Measurements from ENCODE around the gene PRKAB1.

PRKAB1 gene

GRCh38 chr12:119630223-119630780, 37.6 kb upstream of the PRKAB1 start:
- DNase-seq (ENCODE audit: low read depth) = no peak
- TF ChIP-seq, protein P1, sequence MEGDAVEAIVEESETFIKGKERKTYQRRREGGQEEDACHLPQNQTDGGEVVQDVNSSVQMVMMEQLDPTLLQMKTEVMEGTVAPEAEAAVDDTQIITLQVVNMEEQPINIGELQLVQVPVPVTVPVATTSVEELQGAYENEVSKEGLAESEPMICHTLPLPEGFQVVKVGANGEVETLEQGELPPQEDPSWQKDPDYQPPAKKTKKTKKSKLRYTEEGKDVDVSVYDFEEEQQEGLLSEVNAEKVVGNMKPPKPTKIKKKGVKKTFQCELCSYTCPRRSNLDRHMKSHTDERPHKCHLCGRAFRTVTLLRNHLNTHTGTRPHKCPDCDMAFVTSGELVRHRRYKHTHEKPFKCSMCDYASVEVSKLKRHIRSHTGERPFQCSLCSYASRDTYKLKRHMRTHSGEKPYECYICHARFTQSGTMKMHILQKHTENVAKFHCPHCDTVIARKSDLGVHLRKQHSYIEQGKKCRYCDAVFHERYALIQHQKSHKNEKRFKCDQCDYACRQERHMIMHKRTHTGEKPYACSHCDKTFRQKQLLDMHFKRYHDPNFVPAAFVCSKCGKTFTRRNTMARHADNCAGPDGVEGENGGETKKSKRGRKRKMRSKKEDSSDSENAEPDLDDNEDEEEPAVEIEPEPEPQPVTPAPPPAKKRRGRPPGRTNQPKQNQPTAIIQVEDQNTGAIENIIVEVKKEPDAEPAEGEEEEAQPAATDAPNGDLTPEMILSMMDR (IDR thresholded peaks at IDR 0.05; ENCODE audit: low read length, missing control alignments) = no peak
- no peak overlapping the region for H3K4me3 ChIP-seq (replicated peaks; ENCODE audit: low read depth, low read length)

GRCh38 chr12:119630962-119631550, 36.9 kb upstream of the PRKAB1 start:
- no peak overlapping the region for H3K4me3 ChIP-seq (replicated peaks; ENCODE audit: low read depth, low read length)
- no peak for DNase-seq (ENCODE audit: low read depth)
- TF ChIP-seq, protein P1 (IDR thresholded peaks at IDR 0.05; ENCODE audit: low read length, missing control alignments) = no peak

DNA sequence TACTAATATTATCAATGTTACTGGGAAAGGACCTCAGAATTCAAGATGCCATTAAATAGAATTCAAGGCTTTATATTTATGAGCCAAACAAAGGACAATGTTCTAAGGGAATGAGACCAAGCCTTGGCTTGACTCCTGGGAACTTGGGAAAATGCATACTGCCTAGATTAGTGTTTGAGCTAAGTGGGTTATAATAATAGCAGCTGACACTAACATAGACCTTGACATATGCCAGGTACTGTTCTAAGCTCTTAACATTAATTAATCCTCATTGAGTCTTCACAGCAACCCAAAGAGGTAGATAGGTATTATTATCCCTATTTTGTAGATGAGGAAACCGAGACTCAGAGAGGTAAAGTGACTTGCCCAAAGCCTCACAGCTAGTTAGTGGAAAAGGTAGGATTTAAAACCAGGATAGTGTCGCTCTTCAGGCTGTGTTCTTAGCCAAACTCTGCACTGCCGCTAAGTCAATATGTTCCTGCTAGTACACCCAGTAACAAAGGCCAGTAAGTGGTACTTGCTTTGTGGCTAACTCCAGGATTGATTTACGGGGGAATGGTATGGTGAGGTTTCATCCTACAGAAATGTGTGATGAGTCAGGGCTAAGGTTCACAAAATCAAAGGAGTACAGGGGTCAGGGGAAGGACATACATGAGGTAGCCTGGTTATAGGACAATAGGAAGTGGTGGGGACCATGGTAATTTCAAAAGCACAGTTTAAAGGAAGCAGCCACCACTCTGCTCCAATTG, 35.8 kb upstream of the PRKAB1 start:
- no peak for DNase-seq (ENCODE audit: low read depth)
- TF ChIP-seq, protein P1 (IDR thresholded peaks at IDR 0.05; ENCODE audit: low read length, missing control alignments) = no peak
- H3K4me3 ChIP-seq (replicated peaks; ENCODE audit: low read depth, low read length) = no peak overlapping the region

GRCh38 chr12:119634743-119635142, 33.2 kb upstream of the PRKAB1 start:
- DNase-seq (ENCODE audit: low read depth) = no peak
- no peak overlapping the region for H3K4me3 ChIP-seq (replicated peaks; ENCODE audit: low read depth, low read length)
- TF ChIP-seq, protein P1 (IDR thresholded peaks at IDR 0.05; ENCODE audit: low read length, missing control alignments) = no peak

GRCh38 chr12:119642986-119643385, 24.9 kb upstream of the PRKAB1 start:
- no peak for DNase-seq (ENCODE audit: low read depth)
- TF ChIP-seq, protein P1 (IDR thresholded peaks at IDR 0.05; ENCODE audit: low read length, missing control alignments) = peak; percentile 38
- no peak overlapping the region for H3K4me3 ChIP-seq (replicated peaks; ENCODE audit: low read depth, low read length)

GRCh38 chr12:119644930-119645329, 23.0 kb upstream of the PRKAB1 start:
- TF ChIP-seq, protein P1 (IDR thresholded peaks at IDR 0.05; ENCODE audit: low read length, missing control alignments) = no peak
- H3K4me3 ChIP-seq (replicated peaks; ENCODE audit: low read depth, low read length) = no peak overlapping the region
- DNase-seq (ENCODE audit: low read depth) = no peak
